Testis (tissue), 3 donors: ENCODE data around the gene PDCD5. TPM values are rescaled to one million over a fixed set of nuclear protein-coding genes. Genes with fewer than 3 reads are reported as not detected.

ENCODE experiments used
- DNase-seq: peaks from one replicate; pipeline ENCODE4 v3.0.0-alpha.2; 2019
- H3K27ac ChIP-seq, 2 donors: fragments of 200-600 bp; sonication (generic); one replicate each; pipeline ENCODE4 v1.5.1; 2019
- H3K27me3 ChIP-seq: fragments of 200-600 bp; sonication (generic); one replicate; pipeline ENCODE4 v1.5.1; 2019
- H3K36me3 ChIP-seq: fragments of 200-600 bp; sonication (generic); one replicate; pipeline ENCODE4 v1.5.1; 2017; ENCODE audit warnings: low read depth; ENCODE audit errors: missing control alignments
- H3K4me1 ChIP-seq: fragments of 200-600 bp; sonication (generic); one replicate; pipeline ENCODE4 v1.5.1; 2019
- H3K4me3 ChIP-seq, 2 donors: fragments of 200-600 bp; sonication (generic); one replicate each; pipeline ENCODE4 v1.5.1; 2017 to 2019
- H3K9me3 ChIP-seq: fragments of 200-600 bp; sonication (generic); one replicate; pipeline ENCODE4 v1.5.1; 2017
- CTCF ChIP-seq, 3 experiments: fragments of 450-650 bp in 2 of 3; fragments of 200-600 bp in 1 of 3; sonication (generic) in 1 of 3; IDR thresholded peaks; one replicate each; pipeline ENCODE4 v1.5.1; 2016 to 2019; ENCODE audit warnings: antibody characterized with exemption in 3 of 3, mild to moderate bottlenecking in 2 of 3, moderate library complexity in 1 of 3
- POLR2A ChIP-seq: fragments of 450-650 bp; IDR thresholded peaks from one replicate; pipeline ENCODE4 v1.6.1; 2017; ENCODE audit warnings: antibody characterized with exemption, mild to moderate bottlenecking, moderate library complexity
- WGBS, 2 donors: methylation state at CpG; one replicate each; pipeline ENCODE4 v1.1.5; 2018; 5-methylcytosine and 5-hydroxymethylcytosine counted together
- intact Hi-C: fragments of 100-400 bp; cut with DNase I; formaldehyde crosslinking; loops from one replicate; pipeline ENCODE4 v1.15.1; 2023; ENCODE audit warnings: low total_unique reads
- polyA plus RNA-seq: library from polyadenylated mRNA; stranded (reverse); fragments of 350-450 nt; fragmentation: Illumina TruSeq; extraction: RNeasy Lipid Tissue Mini Kit (QIAGEN cat#74804); gene quantifications from one replicate; pipeline ENCODE4 v1.2.3, GENCODE V29; 2014; ENCODE audit warnings: low read depth, low replicate concordance; ENCODE audit not compliant: insufficient read depth
- total RNA-seq, 2 donors: library from RNA; depleted of rRNA; stranded (reverse); fragments of >200 nt; gene quantifications; one replicate each; pipeline ENCODE4 v1.2.3, GENCODE V29; 2016

Gene PDCD5
- total and polyA plus RNA-seq, 3 donors from 2014 or later = 114 to 157 (median 152) TPM

GRCh38 chr19:32550666-32551065, 30.3 kb upstream of the PDCD5 start:
- Histone ChIP-seq H3K9me3 (no peaks in the 10 kb centered on the region), H3K27me3 (no peaks in the 10 kb centered on the region), H3K36me3 (no peaks in the 10 kb centered on the region), H3K27ac (no peak overlapping the region), H3K4me1 (no peaks in the 10 kb centered on the region), H3K4me3 (no peak overlapping the region)
- WGBS, 2 donors = 63 to 75% methylated on average over 5 of the region's 5 CpGs
- TF ChIP-seq CTCF (IDR thresholded peaks at IDR 0.05) (no peak), POLR2A (no peak)
- DNase-seq = no peak
- intact Hi-C loops = no loop called here

- intact Hi-C loops = no loop called here
- DNase-seq = no peak
These were observed 25.2 kb upstream of the PDCD5 start for GRCh38 chr19:32555786-32556185.

GRCh38 chr19:32558607-32559228, 22.3 kb upstream of the PDCD5 start:
- no peaks in the 10 kb centered on the region for H3K36me3 ChIP-seq
- DNase-seq = no peak
- H3K27ac ChIP-seq = no peak overlapping the region
- 66 to 71% methylated on average over 10 of the region's 10 CpGs for WGBS, 2 donors
- intact Hi-C loops = no loop called here
- TF ChIP-seq CTCF (IDR thresholded peaks at IDR 0.05) (no peak), POLR2A (no peak)
- no peaks in the 10 kb centered on the region for H3K9me3 ChIP-seq
- H3K27me3 ChIP-seq = no peaks in the 10 kb centered on the region
- no peaks in the 10 kb centered on the region for H3K4me1 ChIP-seq
- H3K4me3 ChIP-seq = no peak overlapping the region

More at GRCh38 chr19:32555786-32556185, 25.2 kb upstream of the PDCD5 start:
- Histone ChIP-seq H3K27me3 (no peaks in the 10 kb centered on the region), H3K9me3 (no peaks in the 10 kb centered on the region), H3K4me3 (no peak overlapping the region), H3K36me3 (no peaks in the 10 kb centered on the region), H3K4me1 (no peaks in the 10 kb centered on the region), H3K27ac (no peak overlapping the region)
- 59 to 78% methylated on average over 1 of the region's 1 CpG for WGBS, 2 donors
- no peak for TF ChIP-seq CTCF (IDR thresholded peaks at IDR 0.05)
- no peak for TF ChIP-seq POLR2A

GRCh38 chr19:32563761-32564160, 17.2 kb upstream of the PDCD5 start:
- WGBS, 2 donors = 89 to 90% methylated on average over 9 of the region's 9 CpGs
- no peak for TF ChIP-seq CTCF (IDR thresholded peaks at IDR 0.05)
- no peak for TF ChIP-seq POLR2A
- H3K27me3 ChIP-seq = no peaks in the 10 kb centered on the region
- no peak overlapping the region for H3K27ac ChIP-seq
- no peaks in the 10 kb centered on the region for H3K36me3 ChIP-seq
- DNase-seq = no peak
- H3K4me3 ChIP-seq = no peak overlapping the region
- intact Hi-C loops = no loop called here
- H3K4me1 ChIP-seq = no peaks in the 10 kb centered on the region
- no peaks in the 10 kb centered on the region for H3K9me3 ChIP-seq

- Histone ChIP-seq H3K27me3 (no peaks in the 10 kb centered on the region), H3K36me3 (no peaks in the 10 kb centered on the region), H3K9me3 (no peaks in the 10 kb centered on the region), H3K27ac (no peak overlapping the region), H3K4me1 (no peaks in the 10 kb centered on the region), H3K4me3 (no peak overlapping the region)
- TF ChIP-seq POLR2A = no peak
- no peak for TF ChIP-seq CTCF (IDR thresholded peaks at IDR 0.05)
- no peak for DNase-seq
- intact Hi-C loops = no loop called here
- WGBS, 2 donors = 68 to 78% methylated on average over 2 to 5 of the region's 5 CpGs
These were observed 14.7 kb upstream of the PDCD5 start for GRCh38 chr19:32566246-32566830.
